HepG2 (cell line): ENCODE data around the gene STK32B. TPM values are rescaled to one million over a fixed set of nuclear protein-coding genes. Genes with fewer than 3 reads are reported as not detected.
A peak's percentile ranks its signal among the peaks of the same experiment; 100 is the strongest.

ENCODE experiments used
- ATAC-seq: fragments of 200-7000 bp; cut with Tn5 transposase; 3 replicates; pipeline ENCODE4 v1.9.1; 2020; ENCODE audit warnings: mild to moderate bottlenecking, moderate library complexity
- BruUV-seq: library from RNA; stranded (reverse); fragments of 400-500 nt; replicated peaks from 2 replicates; lab custom pipeline; 2021; lab: Mats Ljungman, UMichigan
- CTCF ChIA-PET: fragments of 300-600 bp; formaldehyde crosslinking; extraction: SDS; loops from one replicate; lab custom pipeline; 2021; ENCODE audit warnings: low total read pairs, inconsistent platforms, low intra/inter-chr PET ratio; lab: Yijun Ruan, JAX
- POLR2A ChIA-PET: fragments of 350-600 bp; sonication (Branson Sonifier 250); formaldehyde crosslinking; loops from one replicate; lab custom pipeline; 2020; ENCODE audit warnings: antibody characterized with exemption, inconsistent platforms; lab: Yijun Ruan, JAX
- DNase-seq: peaks from one replicate; pipeline ENCODE4 v3.0.0-alpha.2; 2015; ENCODE audit warnings: low spot score
- FAIRE-seq: peaks from 3 replicates; lab custom pipeline; 2011; peaks lifted over from hg19 to GRCh38; lab: Jason Lieb, UNC
- H2AFZ ChIP-seq: one replicate; pipeline ENCODE4 v1.6.1; 2011; ENCODE audit warnings: low read length, inconsistent platforms
- H3K27ac ChIP-seq: fragments of 300-600 bp; 3 replicates; pipeline ENCODE4 v1.8.0; 2011; ENCODE audit warnings: mixed run types, mild to moderate bottlenecking, mixed read lengths, low read length, inconsistent platforms; ENCODE audit not compliant: insufficient read depth; ENCODE audit errors: extremely low read length
- H3K27me3 ChIP-seq, 2 experiments: fragments of 200-600 bp in 1 of 2; 2 replicates in 1 of 2; 3 replicates in 1 of 2; pipeline versions ENCODE4 v1.6.0 to v1.8.0; 2011; ENCODE audit warnings: low read length in 2 of 2, mild to moderate bottlenecking in 2 of 2, moderate library complexity in 2 of 2, inconsistent platforms in 1 of 2; ENCODE audit not compliant: insufficient read depth in 2 of 2, control insufficient read depth in 1 of 2
- H3K36me3 ChIP-seq, 2 experiments: fragments of 200-600 bp in 1 of 2; replicated peaks in 1 of 2; 2 replicates in 1 of 2; 3 replicates in 1 of 2; pipeline versions ENCODE4 v1.5.1 to v1.8.0; 2011; ENCODE audit warnings: low read length in 2 of 2, inconsistent platforms in 1 of 2; ENCODE audit not compliant: insufficient read depth in 2 of 2, control insufficient read depth in 1 of 2
- H3K4me1 ChIP-seq: 2 replicates; pipeline ENCODE4 v1.5.1; 2012; ENCODE audit warnings: low read length, inconsistent platforms; ENCODE audit not compliant: insufficient read depth
- H3K4me2 ChIP-seq: 2 replicates; pipeline ENCODE4 v1.6.0; 2011; ENCODE audit warnings: low read depth, low read length, inconsistent platforms
- H3K4me3 ChIP-seq, 3 experiments: fragments of 200-600 bp in 1 of 3; sonication (generic), shearing (Covaris generic) in 1 of 3; replicated peaks in 1 of 3; 2 replicates each; pipeline ENCODE4 v1.5.1; 2011 to 2016; ENCODE audit warnings: low read length in 3 of 3, inconsistent platforms in 2 of 3, low read depth in 2 of 3, mild to moderate bottlenecking in 2 of 3, control low read depth in 1 of 3, mixed read lengths in 1 of 3; ENCODE audit not compliant: insufficient read depth in 1 of 3
- H3K79me2 ChIP-seq: one replicate; pipeline ENCODE4 v1.6.1; 2011; ENCODE audit warnings: low read length, inconsistent platforms; ENCODE audit not compliant: insufficient read depth
- H3K9ac ChIP-seq: 2 replicates; pipeline ENCODE4 v1.6.0; 2011; ENCODE audit warnings: mild to moderate bottlenecking, low read depth, low read length, inconsistent platforms; ENCODE audit not compliant: insufficient read depth
- H3K9me3 ChIP-seq: 2 replicates; pipeline ENCODE4 v1.5.1; 2012; ENCODE audit warnings: mild to moderate bottlenecking, low read length
- H4K20me1 ChIP-seq: 2 replicates; pipeline ENCODE4 v1.6.0; 2011; ENCODE audit warnings: inconsistent platforms, mild to moderate bottlenecking, low read length, moderate library complexity; ENCODE audit not compliant: insufficient read depth
- ATF7 ChIP-seq, 2 experiments: fragments of 450-650 bp in 1 of 2; sonication (generic) in 1 of 2; formaldehyde crosslinking in 1 of 2; IDR thresholded peaks; 2 replicates each; pipeline versions ENCODE4 v1.4.0 to v1.6.1; 2016 to 2020; ENCODE audit warnings: antibody characterized with exemption in 1 of 2, mild to moderate bottlenecking in 1 of 2, missing genetic modification reagents in 1 of 2
- CEBPB ChIP-seq: IDR thresholded peaks from 2 replicates; pipeline ENCODE4 v1.6.1; 2011; ENCODE audit warnings: low read depth, low read length, improper control_type of control experiment, borderline replicate concordance
- SAFB2 ChIP-seq: sonication (generic); formaldehyde crosslinking; IDR thresholded peaks from 2 replicates; pipeline ENCODE4 v1.5.1; 2020; ENCODE audit warnings: missing genetic modification reagents, low read depth, mild to moderate bottlenecking, borderline replicate concordance
- SIX1 ChIP-seq: sonication (generic); formaldehyde crosslinking; IDR thresholded peaks from 2 replicates; pipeline ENCODE4 v1.4.0; 2020; ENCODE audit warnings: missing genetic modification reagents, borderline replicate concordance
- SPEN ChIP-seq: sonication (generic); formaldehyde crosslinking; IDR thresholded peaks from 2 replicates; pipeline ENCODE4 v1.5.1; 2020; ENCODE audit warnings: low read depth, mild to moderate bottlenecking, missing genetic modification reagents
- ZNF562 ChIP-seq: sonication (generic); formaldehyde crosslinking; IDR thresholded peaks from 2 replicates; pipeline ENCODE4 v1.8.0; 2022; ENCODE audit warnings: missing genetic modification reagents, borderline replicate concordance
- ZNF841 ChIP-seq: sonication (generic); formaldehyde crosslinking; IDR thresholded peaks from 2 replicates; pipeline ENCODE4 v1.8.1; 2023; ENCODE audit warnings: missing genetic modification reagents, borderline replicate concordance
- WGBS: methylation state at CpG from one replicate; pipeline ENCODE4 v1.1.6; 2017; ENCODE audit warnings: low lambda C conversion rate; 5-methylcytosine and 5-hydroxymethylcytosine counted together
- in situ Hi-C: cut with HindIII; loops from 2 replicates; pipeline ENCODE4 v1.10.0; 2017; ENCODE audit warnings: low pct_unique_long_range_greater_than_20kb; ENCODE audit not compliant: extremely low pct_ligation_motif_present
- intact Hi-C: fragments of 100-400 bp; cut with micrococcal nuclease; formaldehyde crosslinking; loops from one replicate; pipeline ENCODE4 v1.10.0; 2022; ENCODE audit not compliant: unreplicated experiment
- polyA plus RNA-seq, 8 experiments: library from polyadenylated mRNA; depleted of rRNA in 3 of 8; stranded (reverse) in 7 of 8; unstranded in 1 of 8; fragments of >200 nt; fragmentation: Illumina TruSeq in 4 of 8; extraction: Trizol in 4 of 8; gene quantifications; 2 replicates each; pipeline versions ENCODE4 v1.2.1 to v1.2.3, GENCODE V29; 2011 to 2016; ENCODE audit warnings: low read depth in 4 of 8, missing spikeins in 1 of 8, mixed read lengths in 1 of 8; ENCODE audit not compliant: insufficient read depth in 1 of 8
- total RNA-seq, 5 experiments: library from RNA; depleted of rRNA; stranded (reverse); fragments of >200 nt; fragmentation: Illumina TruSeq; extraction: Trizol; gene quantifications; 2 replicates each; pipeline ENCODE4 v1.2.3, GENCODE V29; 2016; ENCODE audit warnings: low read depth in 1 of 5
- TF ChIP-seq, protein P1 (sequence below): sonication (generic); formaldehyde crosslinking; IDR thresholded peaks from 2 replicates; pipeline ENCODE4 v1.9.0; 2021; ENCODE audit warnings: missing genetic modification reagents, borderline replicate concordance

STK32B gene
- total and polyA plus RNA-seq, 2 of the 13 experiments (the other 11 are each of a cell fraction or from before 2014, with no cell fraction given): not detected

DNA sequence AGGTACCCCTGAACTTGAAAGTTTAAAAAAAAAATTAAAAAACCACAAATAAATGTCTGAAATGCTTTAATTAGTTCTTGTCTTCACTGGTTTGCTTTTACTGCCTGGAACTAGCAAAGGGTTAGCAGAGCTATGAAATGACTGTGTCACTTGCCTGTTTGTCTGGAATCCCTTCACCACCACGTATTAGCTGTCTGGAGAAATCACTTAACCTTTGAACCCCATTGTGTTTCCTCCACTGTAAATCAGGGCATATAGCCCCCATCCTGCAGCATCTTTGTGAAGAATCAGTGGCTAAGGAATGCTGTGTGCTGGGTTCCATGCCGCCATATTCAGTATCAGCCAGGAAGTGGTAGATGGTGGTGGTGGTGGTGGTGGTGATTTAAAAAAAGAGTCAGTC is 38.3 kb upstream of the STK32B start (continued):
- TF ChIP-seq ZNF841 (no peak), SPEN (CRISPR knock-in tag) (no peak), ZNF562 (CRISPR knock-in tag) (no peak), SIX1 (CRISPR knock-in tag) (no peak)
- TF ChIP-seq, protein P1, sequence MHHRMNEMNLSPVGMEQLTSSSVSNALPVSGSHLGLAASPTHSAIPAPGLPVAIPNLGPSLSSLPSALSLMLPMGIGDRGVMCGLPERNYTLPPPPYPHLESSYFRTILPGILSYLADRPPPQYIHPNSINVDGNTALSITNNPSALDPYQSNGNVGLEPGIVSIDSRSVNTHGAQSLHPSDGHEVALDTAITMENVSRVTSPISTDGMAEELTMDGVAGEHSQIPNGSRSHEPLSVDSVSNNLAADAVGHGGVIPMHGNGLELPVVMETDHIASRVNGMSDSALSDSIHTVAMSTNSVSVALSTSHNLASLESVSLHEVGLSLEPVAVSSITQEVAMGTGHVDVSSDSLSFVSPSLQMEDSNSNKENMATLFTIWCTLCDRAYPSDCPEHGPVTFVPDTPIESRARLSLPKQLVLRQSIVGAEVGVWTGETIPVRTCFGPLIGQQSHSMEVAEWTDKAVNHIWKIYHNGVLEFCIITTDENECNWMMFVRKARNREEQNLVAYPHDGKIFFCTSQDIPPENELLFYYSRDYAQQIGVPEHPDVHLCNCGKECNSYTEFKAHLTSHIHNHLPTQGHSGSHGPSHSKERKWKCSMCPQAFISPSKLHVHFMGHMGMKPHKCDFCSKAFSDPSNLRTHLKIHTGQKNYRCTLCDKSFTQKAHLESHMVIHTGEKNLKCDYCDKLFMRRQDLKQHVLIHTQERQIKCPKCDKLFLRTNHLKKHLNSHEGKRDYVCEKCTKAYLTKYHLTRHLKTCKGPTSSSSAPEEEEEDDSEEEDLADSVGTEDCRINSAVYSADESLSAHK (CRISPR knock-in tag): no peak
- TF ChIP-seq, all 625 proteins: peak for 0

DNA sequence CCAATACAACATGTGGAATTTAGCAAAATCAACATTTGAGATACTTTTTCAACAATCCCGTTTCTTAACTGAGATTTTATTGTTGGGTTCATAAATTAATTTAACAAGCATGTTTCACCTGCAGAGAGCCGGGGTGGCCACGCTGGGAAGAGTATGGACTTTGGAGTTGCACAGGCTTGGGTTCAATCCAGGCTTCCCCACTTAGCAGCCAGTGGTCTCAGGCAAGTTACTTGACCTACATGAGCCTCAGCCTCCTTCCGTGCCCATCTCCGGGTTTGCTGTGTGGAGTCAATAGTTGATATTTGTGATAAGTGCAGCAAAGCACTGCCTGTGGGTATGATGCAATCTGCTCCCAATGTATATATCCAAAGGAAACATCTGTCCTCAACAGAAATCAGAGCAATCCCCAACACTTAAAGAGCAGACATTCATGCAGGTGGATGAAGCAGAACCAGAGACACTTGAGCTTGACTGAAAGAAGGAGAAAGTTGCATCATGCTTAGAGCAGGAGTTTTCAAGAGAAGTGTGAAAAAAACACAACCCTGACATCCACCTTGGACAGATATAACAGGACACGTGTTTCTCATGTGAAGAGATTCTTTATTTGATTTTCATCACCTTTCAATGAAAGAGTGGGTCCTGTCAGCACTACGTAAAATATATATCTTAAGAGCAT is 37.1 kb upstream of the STK32B start:
- Histone ChIP-seq H3K4me3 (no peak overlapping the region), H3K79me2 (no peaks in the 10 kb centered on the region), H3K9ac (no peak overlapping the region), H3K27me3 (peaks cover 1 to 35% of the 10 kb centered on the region in 2 experiments; a peak in 4 of 5 replicates), H3K9me3 (no peaks in the 10 kb centered on the region), H3K27ac (no peak overlapping the region), H3K36me3 (no peaks in the 10 kb centered on the region), H3K4me1 (no peaks in the 10 kb centered on the region; the same call in 1 of the 2 replicates), H4K20me1 (no peaks in the 10 kb centered on the region), H3K4me2 (no peak overlapping the region), H2AFZ (no peak overlapping the region)
- DNase-seq (no peak), ATAC-seq (no peak), FAIRE-seq (no peak)
- ChIA-PET POLR2A (no interaction called here), CTCF (no interaction called here)
- TF ChIP-seq CEBPB (peak; percentile 57; the same call in 1 of the 2 replicates), SAFB2 (CRISPR knock-in tag) (no peak), ATF7 (IDR thresholded peaks at IDR 0.05) (peak; percentile 37; the same call in 1 of the 2 replicates), ATF7 (CRISPR knock-in tag; IDR thresholded peaks at IDR 0.05) (no peak)
- WGBS: 11% methylated on average over 7 of the region's 7 CpGs
- intact Hi-C loops: no loop called here
- no TSS peak for BruUV-seq
- in situ Hi-C loops: no loop called here
